ENCODE measurements around the gene WDR13. TPM values are rescaled to one million over a fixed set of nuclear protein-coding genes. Genes with fewer than 3 reads are reported as not detected.
"Not testable (repeated sequence)": the region's sequence is repeated elsewhere in the genome, so short reads cannot be mapped to it uniquely, and the experiment has no call there.

The WDR13 gene
- total RNA-seq, 2 experiments from 2014 or later = 40.3 to 55.6 TPM

DNA sequence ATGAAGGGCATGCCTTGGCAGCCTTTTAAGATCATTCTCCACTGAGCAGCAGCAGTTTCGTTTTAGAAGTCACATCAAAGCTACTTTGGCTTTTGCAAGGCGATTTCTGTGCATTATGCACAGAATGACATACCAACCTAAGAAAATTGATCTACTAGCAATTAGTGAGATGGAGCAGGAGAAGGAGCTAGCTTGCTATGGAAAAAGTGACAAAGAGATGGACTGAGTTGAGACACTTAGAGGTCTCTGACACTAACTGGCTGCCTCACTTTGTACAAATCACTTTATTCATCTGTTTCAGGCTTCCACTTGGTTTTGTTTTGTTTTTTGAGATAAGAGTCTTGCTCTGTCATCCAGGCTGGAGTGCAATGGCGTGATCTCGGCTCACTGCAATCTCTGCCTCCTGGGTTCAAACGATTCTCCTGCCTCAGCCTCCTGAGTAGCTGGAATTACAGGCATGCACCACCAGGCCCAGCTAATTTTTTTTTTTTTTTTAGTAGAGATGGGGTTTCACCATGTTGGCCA is 54.8 kb downstream of the WDR13 start:
- H3K9me2 ChIP-seq (ENCODE audit: insufficient read depth, low read length); BruUV-seq (replicated peaks); H3K79me2 ChIP-seq (ENCODE audit: insufficient read depth, low read depth, low read length); H3K9me3 ChIP-seq (ENCODE audit: low read length); H4K20me1 ChIP-seq (ENCODE audit: insufficient read depth, low read length); H3K27ac ChIP-seq (ENCODE audit: low read depth, low read length, poor library complexity, severe bottlenecking); H2AFZ ChIP-seq (ENCODE audit: low read length); H3K4me2 ChIP-seq (ENCODE audit: low read length); H3K36me3 ChIP-seq (ENCODE audit: insufficient read depth, low read length); H3K4me3 ChIP-seq (ENCODE audit: low read depth, low read length, poor library complexity, severe bottlenecking); DNase-seq (ENCODE audit: low spot score); CTCF ChIA-PET (ENCODE audit: unreplicated experiment); intact Hi-C loops (cut with micrococcal nuclease; ENCODE audit: unreplicated experiment): not testable (repeated sequence)
- POLR2A ChIA-PET = interaction anchor here (0.6 kb wide), 2 partner anchors 192 to 469 kb away, joined by 3 read pairs; no protein-coding TSS in a partner anchor
- peaks cover 24% of the 10 kb centered on the region for H3K4me1 ChIP-seq (ENCODE audit: insufficient read depth, low read length, poor library complexity, severe bottlenecking)

DNA sequence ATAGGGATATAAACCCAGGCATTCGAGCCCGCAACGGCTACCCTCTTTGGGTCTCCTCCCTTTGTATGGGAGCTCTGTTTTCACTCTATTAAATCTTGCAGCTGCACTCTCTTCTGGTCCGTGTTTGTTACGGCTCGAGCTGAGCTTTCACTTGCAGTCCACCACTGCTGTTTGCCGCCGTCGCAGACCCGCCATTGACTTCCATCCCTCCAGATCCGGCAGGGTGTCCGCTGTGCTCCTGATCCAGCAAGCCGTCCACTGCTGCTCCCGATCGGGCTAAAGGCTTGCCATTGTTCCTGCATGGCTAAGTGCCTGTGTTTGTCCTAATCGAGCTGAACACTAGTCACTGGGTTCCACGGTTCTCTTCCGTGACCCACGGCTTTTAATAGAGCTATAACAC is 57.5 kb downstream of the WDR13 start:
- BruUV-seq (replicated peaks); H3K27ac ChIP-seq (ENCODE audit: low read depth, low read length, poor library complexity, severe bottlenecking); CTCF ChIA-PET (ENCODE audit: unreplicated experiment); H3K9me3 ChIP-seq (ENCODE audit: low read length); H3K4me3 ChIP-seq (ENCODE audit: low read depth, low read length, poor library complexity, severe bottlenecking); intact Hi-C loops (cut with micrococcal nuclease; ENCODE audit: unreplicated experiment); H3K4me2 ChIP-seq (ENCODE audit: low read length); H4K20me1 ChIP-seq (ENCODE audit: insufficient read depth, low read length); DNase-seq (ENCODE audit: low spot score); H2AFZ ChIP-seq (ENCODE audit: low read length); H3K9me2 ChIP-seq (ENCODE audit: insufficient read depth, low read length); H3K36me3 ChIP-seq (ENCODE audit: insufficient read depth, low read length); H3K79me2 ChIP-seq (ENCODE audit: insufficient read depth, low read depth, low read length): not testable (repeated sequence)
- peaks cover 19% of the 10 kb centered on the region for H3K4me1 ChIP-seq (ENCODE audit: insufficient read depth, low read length, poor library complexity, severe bottlenecking)
- POLR2A ChIA-PET = interaction anchor here (0.6 to 1.7 kb wide), 2 partner anchors 14 to 286 kb away, joined by 3 to 4 read pairs; no protein-coding TSS in a partner anchor

Small RNA genes lying within 50 kb of the gene (small RNA-seq; reads per million reads assigned to genes)
- not detected for gene MRPL32P1

Other genes starting within 250 kb of the WDR13 start
- not detected in 2 replicates for gene SSX3, start 240.8 kb upstream of the WDR13 start, total RNA-seq (2014; rRNA removed; shearing (Covaris generic))
- gene SSX3, start 240.8 kb upstream of the WDR13 start, total RNA-seq (2022) = not detected in 2 replicates
- gene SSX4, start 214.0 kb upstream of the WDR13 start, total RNA-seq (2014; rRNA removed; shearing (Covaris generic)) = not detected in 2 replicates
- not detected in 2 replicates for gene SSX4, start 214.0 kb upstream of the WDR13 start, total RNA-seq (2022)
- gene SSX4B, start 185.5 kb upstream of the WDR13 start, total RNA-seq (2014; rRNA removed; shearing (Covaris generic)) = not detected in 2 replicates
- not detected in 2 replicates for gene SSX4B, start 185.5 kb upstream of the WDR13 start, total RNA-seq (2022)
- 38.6 and 42.2 TPM in 2 replicates for gene SLC38A5, start 127.2 kb upstream of the WDR13 start, total RNA-seq (2014; rRNA removed; shearing (Covaris generic))
- gene SLC38A5, start 127.2 kb upstream of the WDR13 start, total RNA-seq (2022) = 39.9 and 45.6 TPM in 2 replicates
- 55.7 and 66.1 TPM in 2 replicates for gene FTSJ1, start 121.3 kb upstream of the WDR13 start, total RNA-seq (2014; rRNA removed; shearing (Covaris generic))
- 51.8 and 54.7 TPM in 2 replicates for gene FTSJ1, start 121.3 kb upstream of the WDR13 start, total RNA-seq (2022)
- gene PORCN, start 88.5 kb upstream of the WDR13 start, total RNA-seq (2014; rRNA removed; shearing (Covaris generic)) = 4.2 and 8.4 TPM in 2 replicates
- gene PORCN, start 88.5 kb upstream of the WDR13 start, total RNA-seq (2022) = 9.9 and 11.3 TPM in 2 replicates
- gene EBP, start 75.7 kb upstream of the WDR13 start, total RNA-seq (2014; rRNA removed; shearing (Covaris generic)) = 94.4 and 101 TPM in 2 replicates
- gene EBP, start 75.7 kb upstream of the WDR13 start, total RNA-seq (2022) = 110 and 126 TPM in 2 replicates
- gene TBC1D25, start 57.8 kb upstream of the WDR13 start, total RNA-seq (2014; rRNA removed; shearing (Covaris generic)) = 6.8 and 7.6 TPM in 2 replicates
- gene TBC1D25, start 57.8 kb upstream of the WDR13 start, total RNA-seq (2022) = 11.2 and 14.1 TPM in 2 replicates
- gene RBM3, start 23.0 kb upstream of the WDR13 start, total RNA-seq (2014; rRNA removed; shearing (Covaris generic)) = 149 and 156 TPM in 2 replicates
- 188 and 202 TPM in 2 replicates for gene RBM3, start 23.0 kb upstream of the WDR13 start, total RNA-seq (2022)
- gene WAS, start 86.3 kb downstream of the WDR13 start, total RNA-seq (2014; rRNA removed; shearing (Covaris generic)) = 43.9 and 44.8 TPM in 2 replicates
- gene WAS, start 86.3 kb downstream of the WDR13 start, total RNA-seq (2022) = 87.0 and 89.7 TPM in 2 replicates
- 21.1 and 27.0 TPM in 2 replicates for gene SUV39H1, start 99.2 kb downstream of the WDR13 start, total RNA-seq (2014; rRNA removed; shearing (Covaris generic))
- 33.0 and 34.2 TPM in 2 replicates for gene SUV39H1, start 99.2 kb downstream of the WDR13 start, total RNA-seq (2022)
- not detected in 2 replicates for gene GLOD5, start 164.3 kb downstream of the WDR13 start, total RNA-seq (2014; rRNA removed; shearing (Covaris generic))
- not detected in 2 replicates for gene GLOD5, start 164.3 kb downstream of the WDR13 start, total RNA-seq (2022)
- gene GATA1, start 189.1 kb downstream of the WDR13 start, total RNA-seq (2014; rRNA removed; shearing (Covaris generic)) = not detected in 2 replicates
- not detected in 2 replicates for gene GATA1, start 189.1 kb downstream of the WDR13 start, total RNA-seq (2022)
- 62.0 and 73.6 TPM in 2 replicates for gene HDAC6, start 204.6 kb downstream of the WDR13 start, total RNA-seq (2014; rRNA removed; shearing (Covaris generic))
- gene HDAC6, start 204.6 kb downstream of the WDR13 start, total RNA-seq (2022) = 108 and 121 TPM in 2 replicates
- 0.26 and 0.60 TPM in 2 replicates for gene ERAS, start 229.0 kb downstream of the WDR13 start, total RNA-seq (2014; rRNA removed; shearing (Covaris generic))
- gene ERAS, start 229.0 kb downstream of the WDR13 start, total RNA-seq (2022) = 0.30 TPM in 1 of 2 replicates, not detected in the other
- not detected in 2 replicates for gene PCSK1N, start 238.1 kb downstream of the WDR13 start, total RNA-seq (2014; rRNA removed; shearing (Covaris generic))
- not detected in 2 replicates for gene PCSK1N, start 238.1 kb downstream of the WDR13 start, total RNA-seq (2022)

Measured in OCI-LY7 (cell line).